Uterus (tissue), 4 donors: ENCODE measurements around the gene MRTFB. TPM values are rescaled to one million over a fixed set of nuclear protein-coding genes. Genes with fewer than 3 reads are reported as not detected.
"Not testable (repeated sequence)": the region's sequence is repeated elsewhere in the genome, so short reads cannot be mapped to it uniquely, and the experiment has no call there.

Source experiments
- DNase-seq, 2 donors: peaks; one replicate each; pipeline ENCODE4 v3.0.0-alpha.2; 2019 to 2020
- H3K27ac ChIP-seq, 2 donors: fragments of 200-600 bp; sonication (generic); 1 replicate in 1 of 2; 2 replicates in 1 of 2; pipeline ENCODE4 v1.5.1; 2016 to 2018
- H3K27me3 ChIP-seq, 2 donors: fragments of 200-600 bp; sonication (generic); one replicate each; pipeline ENCODE4 v1.5.1; 2018 to 2019; ENCODE audit warnings: control low read depth in 1 of 2
- H3K36me3 ChIP-seq, 2 donors: fragments of 200-600 bp; sonication (generic); one replicate each; pipeline ENCODE4 v1.5.1; 2019; ENCODE audit warnings: control low read depth in 1 of 2
- H3K4me1 ChIP-seq, 2 donors: fragments of 200-600 bp; sonication (generic); one replicate each; pipeline ENCODE4 v1.5.1; 2018 to 2019; ENCODE audit warnings: control low read depth in 1 of 2
- H3K4me3 ChIP-seq, 2 donors: fragments of 200-600 bp; sonication (generic); 1 replicate in 1 of 2; 2 replicates in 1 of 2; pipeline ENCODE4 v1.5.1; 2018 to 2019; ENCODE audit warnings: mild to moderate bottlenecking in 1 of 2
- H3K9me3 ChIP-seq, 2 donors: fragments of 200-600 bp; sonication (generic); one replicate each; pipeline ENCODE4 v1.5.1; 2019; ENCODE audit warnings: control low read depth in 1 of 2
- CTCF ChIP-seq, 4 experiments: fragments of 200-600 bp in 2 of 4; fragments of 450-650 bp in 2 of 4; sonication (generic) in 2 of 4; IDR thresholded peaks; one replicate each; pipeline ENCODE4 v1.5.1; 2016 to 2019; ENCODE audit warnings: antibody characterized with exemption in 4 of 4, mild to moderate bottlenecking in 2 of 4, moderate library complexity in 1 of 4
- POLR2A ChIP-seq, 2 donors: fragments of 450-650 bp; IDR thresholded peaks; one replicate each; pipeline ENCODE4 v1.6.1; 2016; ENCODE audit warnings: antibody characterized with exemption in 2 of 2, mild to moderate bottlenecking in 1 of 2, moderate library complexity in 1 of 2
- intact Hi-C: fragments of 100-400 bp; cut with DNase I; formaldehyde crosslinking; loops from one replicate; pipeline ENCODE4 v1.15.1; 2023; ENCODE audit warnings: low total_unique reads
- total RNA-seq, 4 donors: library from RNA; depleted of rRNA in 3 of 4; stranded (reverse); fragments of >200 nt in 3 of 4; gene quantifications; one replicate each; pipeline versions ENCODE4 v1.1.0 to v1.2.4, GENCODE V29; 2014 to 2023
- donor health status: DM: yes; HTN: yes; CAD: no.

MRTFB gene
- total RNA-seq, 4 donors from 2014 or later: 49.8 to 178 (median 75.1) TPM

DNA sequence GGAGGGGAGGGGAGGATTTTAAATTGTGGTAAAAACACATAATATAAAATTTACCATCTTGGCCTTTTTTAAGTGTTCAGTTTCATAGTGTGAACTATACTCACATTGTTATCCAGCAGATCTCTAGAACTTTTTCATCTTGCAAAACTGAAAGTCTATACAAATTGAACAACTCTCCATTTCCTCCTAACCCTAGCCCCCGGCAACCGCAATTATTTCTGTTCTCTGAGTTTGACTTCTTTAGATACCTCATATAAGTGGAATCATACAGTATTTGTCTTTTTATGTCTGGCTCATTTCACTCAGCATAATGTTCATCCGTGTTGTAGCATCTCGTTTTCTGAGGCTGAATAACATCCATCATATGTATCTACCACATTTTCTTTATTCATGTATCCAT lies 30.0 kb upstream of the MRTFB start:
- no peaks in the 10 kb centered on the region for H3K36me3 ChIP-seq
- no peak overlapping the region for H3K4me3 ChIP-seq
- no peak for TF ChIP-seq POLR2A (IDR thresholded peaks at IDR 0.05)
- TF ChIP-seq CTCF (IDR thresholded peaks at IDR 0.05): no peak
- intact Hi-C loops: no loop called here
- no peaks in the 10 kb centered on the region for H3K9me3 ChIP-seq
- H3K4me1 ChIP-seq: no peaks in the 10 kb centered on the region
- H3K27ac ChIP-seq: no peak overlapping the region
- DNase-seq: no peak
- no peaks in the 10 kb centered on the region for H3K27me3 ChIP-seq

GRCh38 chr16:14042706-14043105 lies 28.4 kb upstream of the MRTFB start:
- DNase-seq: peak in 1 of 2 donors; percentile 59
- peak overlapping the region; percentile 37 to 74 for H3K27ac ChIP-seq
- no peaks in the 10 kb centered on the region for H3K9me3 ChIP-seq
- TF ChIP-seq CTCF (IDR thresholded peaks at IDR 0.05) (no peak), POLR2A (IDR thresholded peaks at IDR 0.05) (no peak)
- no peaks in the 10 kb centered on the region for H3K4me1 ChIP-seq
- no peak overlapping the region for H3K4me3 ChIP-seq
- intact Hi-C loops: no loop called here
- no peaks in the 10 kb centered on the region for H3K27me3 ChIP-seq
- H3K36me3 ChIP-seq: no peaks in the 10 kb centered on the region

DNA sequence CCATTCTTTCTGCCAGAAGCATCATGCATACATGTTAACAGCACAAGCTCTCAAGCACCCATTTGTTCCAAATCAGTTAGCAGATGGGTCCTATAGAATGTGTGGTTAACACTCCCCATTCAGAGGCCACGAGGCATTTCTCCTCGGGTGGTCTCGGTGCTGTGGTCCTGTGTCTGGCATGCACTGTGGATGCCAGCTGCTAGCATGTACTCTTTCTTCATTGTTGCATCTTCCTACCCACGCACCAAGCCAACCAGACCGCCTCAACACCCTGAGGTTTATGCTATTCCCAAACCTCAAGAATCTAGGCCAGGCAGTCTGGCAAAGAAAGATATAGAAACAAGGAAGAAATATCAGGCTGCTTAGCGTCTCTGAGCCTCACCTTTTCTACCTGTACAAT lies 27.8 kb upstream of the MRTFB start:
- no peaks in the 10 kb centered on the region for H3K27me3 ChIP-seq
- H3K27ac ChIP-seq: peak overlapping the region; percentile 34 to 74
- TF ChIP-seq POLR2A (IDR thresholded peaks at IDR 0.05) (no peak), CTCF (IDR thresholded peaks at IDR 0.05) (no peak)
- H3K4me1 ChIP-seq: no peaks in the 10 kb centered on the region
- DNase-seq: no peak
- no peak overlapping the region for H3K4me3 ChIP-seq
- no peaks in the 10 kb centered on the region for H3K36me3 ChIP-seq
- H3K9me3 ChIP-seq: no peaks in the 10 kb centered on the region
- intact Hi-C loops: no loop called here

DNA sequence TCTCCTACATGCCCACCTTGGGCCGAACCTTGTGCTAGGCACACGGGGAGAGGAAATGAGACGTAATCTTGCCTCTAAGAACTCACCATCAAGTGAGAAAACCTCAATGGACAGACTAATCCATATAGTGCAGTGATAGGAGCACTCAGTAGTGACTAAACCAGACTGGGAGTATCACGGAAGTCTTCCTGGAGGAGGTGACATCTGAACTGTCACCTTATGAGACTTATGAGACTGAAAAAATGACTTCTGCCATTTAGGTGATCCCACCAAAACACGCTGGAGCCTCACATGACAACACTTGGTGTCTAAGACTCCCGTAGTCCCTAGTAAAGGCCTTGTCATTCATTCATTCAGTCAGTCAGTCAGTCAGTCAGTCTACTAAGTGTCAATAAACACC lies 27.3 kb upstream of the MRTFB start:
- intact Hi-C loops: no loop called here
- TF ChIP-seq CTCF (IDR thresholded peaks at IDR 0.05) (no peak), POLR2A (IDR thresholded peaks at IDR 0.05) (no peak)
- Histone ChIP-seq H3K27ac (peak overlapping the region; percentile 34 to 74), H3K36me3 (no peaks in the 10 kb centered on the region), H3K9me3 (no peaks in the 10 kb centered on the region), H3K4me1 (no peaks in the 10 kb centered on the region), H3K27me3 (no peaks in the 10 kb centered on the region), H3K4me3 (no peak overlapping the region)
- no peak for DNase-seq

- H3K9me3 ChIP-seq, DNase-seq, H3K36me3 ChIP-seq, H3K4me1 ChIP-seq, intact Hi-C loops, H3K4me3 ChIP-seq, H3K27ac ChIP-seq, H3K27me3 ChIP-seq: not testable (repeated sequence)
These were observed 23.8 kb upstream of the MRTFB start for GRCh38 chr16:14047121-14047859.
